ENCODE measurements around the gene C1QL1.

C1QL1 gene

DNA sequence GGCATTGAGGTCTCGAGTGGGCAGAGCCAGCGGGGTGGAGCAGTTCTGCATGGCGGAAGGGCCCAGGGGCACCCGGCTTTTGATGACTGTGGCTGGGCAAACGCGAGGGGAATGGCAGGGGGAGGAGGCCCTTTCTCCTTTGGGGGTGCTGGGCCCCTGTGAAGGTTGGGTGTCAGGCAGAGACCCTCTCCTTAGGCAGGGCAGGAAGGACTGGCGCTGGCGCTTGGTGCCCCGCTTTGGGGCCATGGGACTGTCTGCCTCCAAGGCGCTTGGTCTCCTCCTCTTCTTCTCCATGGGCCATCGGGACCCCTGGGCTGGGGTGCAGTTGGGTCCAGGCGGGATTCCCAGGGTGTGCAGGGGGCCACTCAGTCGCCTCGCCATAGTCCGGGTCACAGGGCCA, 40.0 kb downstream of the C1QL1 start:
- DNase-seq: no peak

DNA sequence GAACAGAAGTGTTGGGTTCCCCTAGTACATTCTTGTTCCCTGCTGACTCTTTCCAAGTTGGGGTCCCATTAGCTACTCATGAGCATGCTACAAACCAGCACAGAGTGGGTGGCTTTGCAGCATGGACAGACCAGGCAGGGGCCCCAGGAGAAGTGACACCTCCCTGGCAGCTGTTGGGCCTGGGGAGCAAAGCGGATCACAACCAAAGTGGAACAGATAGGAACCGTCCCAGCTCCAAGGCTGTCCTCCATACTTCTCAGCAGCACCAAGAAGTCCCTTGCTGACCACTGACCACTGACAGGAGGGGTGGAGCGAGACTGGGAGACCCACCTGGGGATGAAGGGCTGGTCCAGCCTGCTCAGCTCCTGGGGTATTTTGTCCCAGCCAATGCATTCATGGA, 40.4 kb downstream of the C1QL1 start:
- no peak for DNase-seq

DNA sequence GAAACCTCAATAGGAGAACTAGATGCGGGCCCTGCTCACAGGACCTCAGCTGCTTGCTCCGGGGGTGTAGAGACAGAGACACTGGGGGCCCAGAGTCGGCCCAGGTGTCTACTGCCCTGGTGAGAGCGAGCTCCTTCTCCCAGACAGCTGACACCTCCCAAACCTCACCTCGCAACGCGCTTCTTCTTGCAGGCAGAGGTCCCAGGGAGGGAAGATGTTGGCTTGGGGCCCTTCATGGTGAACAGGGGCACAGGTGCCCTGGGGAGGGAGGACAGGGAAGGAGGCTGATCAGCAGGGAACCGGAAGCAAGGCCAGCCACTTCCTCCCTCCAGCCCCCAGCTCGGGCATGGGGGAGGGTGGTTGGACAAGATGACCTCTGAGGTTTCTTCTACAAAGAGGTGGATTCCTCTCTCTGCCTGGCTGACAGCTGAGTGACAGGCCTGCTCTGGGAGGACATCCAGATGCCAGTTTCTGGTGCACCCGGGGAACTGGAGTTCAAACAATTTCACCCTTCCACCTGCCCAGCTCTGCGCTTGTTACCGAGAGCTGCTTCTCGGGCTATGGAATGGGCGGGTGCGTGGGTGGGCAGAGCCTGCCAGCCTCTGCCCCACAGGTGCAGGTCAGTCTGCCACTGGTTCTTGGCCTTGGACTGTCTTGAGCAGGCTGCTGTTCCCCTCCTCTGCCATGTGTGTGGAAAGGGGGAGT, 41.1 kb downstream of the C1QL1 start:
- no peak for DNase-seq

DNA sequence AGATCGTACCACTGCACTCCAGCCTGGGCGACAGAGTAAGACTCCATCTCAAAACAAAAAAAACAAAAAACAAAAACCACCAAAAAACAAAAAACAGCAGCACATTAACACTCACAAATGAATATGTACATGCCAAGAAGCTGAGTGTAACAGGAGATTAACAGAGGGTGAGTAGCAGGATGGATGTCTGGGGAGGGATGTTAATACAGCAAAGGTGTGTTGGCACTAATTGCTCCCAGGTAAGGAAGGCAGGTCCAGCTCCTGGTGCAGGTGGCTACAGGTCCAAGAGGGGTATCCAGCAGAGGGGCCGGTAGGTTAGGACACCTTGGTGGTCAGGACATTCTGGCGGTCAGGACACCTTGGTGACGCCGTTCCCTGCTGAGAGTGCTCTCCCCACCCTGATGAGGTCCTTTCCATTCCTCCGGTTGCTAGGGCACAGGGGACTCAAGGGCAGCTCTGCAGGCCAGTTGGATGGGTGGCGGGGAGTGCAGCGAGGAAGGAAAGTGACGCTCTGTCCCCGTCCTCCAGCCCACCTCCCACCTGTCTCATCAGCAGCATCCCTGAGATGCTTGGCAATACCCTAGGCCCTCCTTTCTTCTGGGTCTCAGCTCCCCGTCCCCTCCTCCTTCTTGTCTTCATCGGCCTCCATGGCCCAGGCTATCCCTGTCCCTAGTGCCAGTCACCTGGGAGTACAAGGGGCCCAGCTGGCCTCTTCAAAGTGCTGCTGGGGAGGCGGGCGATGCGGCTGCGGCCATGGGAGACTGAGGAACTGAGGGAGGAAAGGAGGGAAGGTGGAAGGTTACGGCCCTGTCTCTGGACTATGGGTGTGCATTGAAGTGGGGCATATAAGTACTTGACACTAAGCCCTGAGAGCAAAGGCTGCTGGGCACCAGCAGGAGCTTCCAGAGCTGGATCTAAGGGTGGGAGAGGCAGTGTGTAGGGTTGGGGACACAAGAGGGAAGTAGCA, 42.1 kb downstream of the C1QL1 start:
- DNase-seq: no peak

DNA sequence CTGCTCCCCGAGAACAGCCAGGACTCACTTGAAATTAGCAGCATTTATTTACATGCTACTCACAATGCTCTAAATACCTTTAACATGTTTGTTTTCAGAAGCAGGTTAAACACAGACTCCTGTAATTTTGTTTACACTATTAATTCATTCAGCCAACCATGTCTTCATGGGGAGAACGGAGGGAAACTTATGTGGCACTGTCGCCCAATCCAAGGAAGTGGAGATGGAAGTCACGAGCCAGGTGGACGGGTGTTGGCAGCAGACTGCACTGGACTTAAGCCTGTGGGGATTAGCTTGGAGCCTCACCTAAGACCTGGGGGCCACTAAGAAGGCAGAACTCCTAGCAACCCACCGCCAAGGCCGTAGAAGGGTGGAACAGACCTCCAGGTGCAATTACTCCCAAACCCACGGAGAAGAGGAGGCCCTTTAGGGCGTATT, 44.0 kb downstream of the C1QL1 start:
- peak; percentile 65 for DNase-seq

DNA sequence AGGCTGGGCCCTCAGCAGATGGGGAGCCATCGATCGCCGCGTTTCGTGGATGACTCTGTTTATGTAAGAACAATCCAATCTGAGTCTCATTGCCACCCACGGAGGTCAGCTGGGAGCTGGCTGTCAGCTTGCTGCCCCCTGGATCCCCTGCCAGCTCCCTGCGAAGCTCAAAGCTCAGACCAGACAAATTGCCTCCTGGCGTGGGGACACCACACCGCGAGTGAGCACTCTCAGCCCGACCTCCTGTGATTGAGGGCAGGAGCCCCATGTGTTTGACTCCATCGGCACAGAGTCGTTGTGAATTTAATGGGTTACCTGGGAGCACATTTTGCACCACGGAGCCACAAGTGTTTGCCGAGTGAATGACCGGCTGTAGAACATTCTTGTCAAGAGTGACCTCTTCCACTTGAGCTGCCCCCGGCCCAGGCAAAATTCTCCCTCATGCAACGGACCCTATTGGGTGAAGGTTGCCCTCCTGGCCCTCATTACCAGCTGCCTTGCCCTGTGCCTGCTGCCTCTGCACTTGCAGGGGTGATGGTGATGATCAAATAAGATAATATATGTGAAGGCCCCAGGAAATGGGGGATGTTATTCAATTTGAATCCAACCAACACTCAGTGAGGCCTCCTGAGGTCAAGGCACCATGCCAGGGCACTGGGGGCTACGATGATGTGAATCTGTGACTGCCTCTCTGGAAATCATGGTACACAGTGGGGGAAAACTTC, 45.2 kb downstream of the C1QL1 start:
- DNase-seq: no peak

DNA sequence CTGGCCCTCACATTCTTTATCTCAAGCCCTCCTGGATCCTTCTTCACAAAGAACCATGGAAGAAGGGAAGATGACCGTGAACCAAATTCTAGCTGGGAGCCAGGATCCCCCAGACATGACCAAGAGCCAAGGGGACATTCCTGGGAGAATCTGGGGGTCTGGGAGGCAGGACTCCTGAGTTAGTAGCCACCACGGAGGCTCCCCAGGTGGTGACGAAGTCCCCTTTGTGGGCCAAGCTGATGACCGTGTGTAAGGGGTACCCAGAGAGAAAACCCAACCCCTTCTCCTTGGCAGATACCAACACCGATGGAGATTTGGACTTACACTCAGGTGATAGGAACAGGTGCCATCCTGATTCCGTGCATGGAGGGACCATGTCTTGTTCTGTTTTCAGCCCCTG, 46.0 kb downstream of the C1QL1 start:
- DNase-seq: no peak

DNA sequence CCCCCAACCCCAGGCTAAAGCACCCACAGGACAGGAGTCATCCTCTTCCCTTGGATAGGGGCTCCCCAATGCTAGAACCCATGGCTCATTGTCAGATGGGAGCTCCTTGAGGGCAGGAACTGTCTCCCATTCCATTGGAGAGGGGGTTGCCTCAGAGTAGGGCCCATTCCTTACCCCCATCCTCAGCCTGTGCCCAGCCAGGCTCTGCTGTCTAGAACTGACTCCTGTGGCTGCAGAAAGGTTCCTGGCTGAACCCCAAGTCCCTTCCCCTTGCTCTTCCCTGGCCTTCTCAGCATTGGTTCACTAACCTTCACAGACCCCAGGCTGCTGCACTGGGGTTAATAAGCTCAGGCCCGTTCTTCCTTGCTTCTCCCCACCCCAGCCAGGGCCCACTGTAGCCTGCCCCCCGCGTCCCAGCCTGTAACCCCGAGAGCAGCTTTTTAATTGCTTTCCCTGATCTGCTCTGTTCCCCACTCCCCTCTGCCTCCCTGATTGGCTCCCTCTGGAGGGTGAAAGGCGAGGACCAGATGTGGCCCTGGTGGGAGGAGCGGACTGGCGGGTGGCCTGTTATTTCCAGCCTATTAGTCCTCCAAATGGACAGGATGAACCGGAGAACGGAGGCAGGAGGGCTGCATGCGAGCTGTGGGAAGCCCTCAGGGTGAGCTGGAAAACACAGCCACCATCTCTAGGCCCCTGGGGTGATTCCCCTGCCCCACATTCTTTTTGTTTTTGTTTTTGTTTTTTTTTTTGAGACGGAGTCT, 46.8 kb downstream of the C1QL1 start:
- DNase-seq: no peak

DNA sequence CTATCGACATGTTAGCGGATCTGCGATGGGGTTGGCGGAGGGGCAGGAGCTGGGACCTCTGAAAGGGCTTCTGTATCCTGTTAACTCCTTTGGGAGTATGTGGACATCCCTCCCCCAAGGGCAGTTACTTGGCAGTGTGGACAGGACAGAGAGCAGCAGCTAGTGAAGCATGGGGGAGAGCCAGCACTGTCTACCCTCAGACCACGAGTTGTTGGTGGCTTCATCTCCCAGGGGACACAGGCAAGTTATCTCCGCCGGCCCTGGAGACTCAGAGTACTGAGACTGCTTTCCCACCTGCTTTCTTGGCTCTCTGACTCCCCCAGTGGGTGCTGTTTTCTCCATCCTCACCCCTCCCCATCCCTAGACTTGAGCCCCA, 47.5 kb downstream of the C1QL1 start:
- no peak for DNase-seq

DNA sequence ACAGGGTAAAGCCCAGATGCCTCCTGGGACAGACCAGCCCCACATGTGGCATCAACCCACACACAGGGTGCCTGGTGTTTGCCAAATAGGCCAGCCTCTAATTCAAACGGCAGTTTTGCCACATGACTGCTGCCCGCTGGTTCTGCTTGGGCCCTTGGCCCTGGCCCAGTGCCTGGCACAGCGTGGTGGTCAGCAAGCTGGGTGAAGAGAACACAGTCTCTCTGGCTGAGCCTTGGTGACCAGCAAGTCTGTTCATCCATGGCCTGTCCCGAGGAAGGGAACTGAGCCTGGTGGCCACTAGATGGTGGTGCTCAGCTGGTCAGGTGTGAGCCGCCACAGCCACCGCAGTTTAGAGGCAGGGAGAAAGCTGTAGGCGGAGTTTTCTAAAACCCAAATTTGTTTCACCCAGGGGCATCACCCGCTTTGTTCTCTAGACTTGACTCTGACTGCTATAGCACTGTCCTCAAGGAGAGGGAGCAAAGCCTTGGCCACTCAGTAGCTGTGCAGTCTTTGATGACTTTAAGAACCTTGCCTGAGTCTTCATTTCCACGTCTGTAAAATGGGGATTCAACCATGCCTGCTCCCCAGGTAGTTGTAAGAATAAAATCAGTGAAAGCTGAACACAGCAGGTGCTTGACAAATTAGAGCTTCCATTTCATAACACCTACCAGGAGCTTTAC, 48.1 kb downstream of the C1QL1 start:
- peak; percentile 42 for DNase-seq

DNA sequence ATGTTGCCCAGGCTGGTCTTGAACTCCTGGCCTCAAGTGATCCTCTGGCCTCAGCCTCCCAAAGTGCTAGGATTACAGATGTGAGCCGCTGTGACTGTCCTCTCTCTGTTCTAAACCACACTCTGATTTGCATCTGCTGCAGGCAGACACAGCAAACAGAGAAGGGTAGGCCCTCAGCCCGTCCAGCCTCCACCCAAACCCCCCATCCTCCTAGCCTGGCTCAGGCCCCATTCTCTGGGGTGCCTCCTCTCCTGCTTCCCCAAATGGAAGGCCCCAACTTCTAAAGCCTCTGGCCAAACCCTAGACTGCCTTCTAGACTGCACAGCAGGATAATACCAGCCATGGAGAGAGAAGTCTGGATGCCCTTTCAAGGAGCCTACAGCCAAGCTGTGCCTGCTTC, 48.7 kb downstream of the C1QL1 start:
- no peak for DNase-seq

DNA sequence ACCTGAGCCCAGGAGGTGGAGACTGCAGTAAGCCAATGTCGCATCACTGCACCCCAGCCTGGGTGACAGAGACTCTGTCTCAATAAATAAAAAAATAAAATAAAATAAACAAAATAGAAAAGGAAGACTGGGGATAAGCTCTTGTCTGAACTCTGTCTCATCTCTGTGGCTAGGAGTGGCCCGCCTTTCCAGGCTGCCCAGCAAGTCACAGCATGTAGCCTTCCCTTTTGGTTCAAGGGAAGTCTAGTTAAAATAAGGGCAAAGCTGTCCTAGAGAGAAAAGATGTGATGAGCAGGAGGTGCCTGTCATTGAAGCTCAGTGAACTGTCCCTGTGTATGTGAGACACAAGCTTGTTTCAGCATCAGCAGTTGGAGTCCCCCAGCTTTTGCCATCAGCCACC, 50.1 kb downstream of the C1QL1 start:
- no peak for DNase-seq

DNA sequence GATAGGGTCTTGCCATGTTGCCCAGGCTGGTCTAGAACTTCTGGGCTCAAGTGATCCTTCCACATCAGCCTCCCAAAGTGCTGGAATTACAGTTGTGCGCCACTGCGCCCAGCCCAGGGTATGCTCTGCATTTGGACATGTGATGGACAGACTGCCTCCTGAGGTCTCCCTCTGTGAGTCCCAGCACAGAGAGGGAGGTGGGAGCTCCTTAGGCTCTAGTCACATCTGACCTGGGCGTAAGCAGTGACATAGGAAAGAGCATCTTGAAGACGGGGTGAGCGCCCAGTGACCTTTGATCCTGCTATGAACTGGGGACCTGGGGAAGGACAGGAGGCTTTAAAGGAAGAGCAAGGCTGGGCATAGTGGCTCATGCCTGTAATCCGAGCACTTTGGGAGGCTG, 50.6 kb downstream of the C1QL1 start:
- no peak for DNase-seq

DNA sequence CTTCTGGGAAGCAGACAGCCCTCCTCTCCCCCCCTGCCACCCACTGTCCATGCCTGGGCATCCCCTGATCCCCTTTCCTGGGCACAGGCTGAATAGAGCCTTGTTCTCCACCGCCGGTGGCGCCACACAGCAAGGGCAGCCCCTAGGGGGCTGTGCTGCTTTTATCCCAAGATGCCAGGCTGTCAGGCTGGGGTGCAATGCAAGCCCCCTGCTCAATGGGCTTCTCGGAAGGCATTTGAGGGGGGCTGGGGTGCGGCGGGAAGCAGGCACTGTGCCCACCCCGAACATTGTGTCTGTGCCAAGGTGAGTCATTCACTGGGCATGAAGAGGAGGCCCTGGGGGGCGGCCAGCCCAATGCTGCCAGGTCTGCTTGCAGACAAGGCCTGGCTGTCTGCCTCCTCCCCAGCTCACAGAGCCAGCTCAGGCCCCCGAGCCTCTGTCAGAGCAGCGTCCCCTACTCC, 51.3 kb downstream of the C1QL1 start:
- DNase-seq: no peak

DNA sequence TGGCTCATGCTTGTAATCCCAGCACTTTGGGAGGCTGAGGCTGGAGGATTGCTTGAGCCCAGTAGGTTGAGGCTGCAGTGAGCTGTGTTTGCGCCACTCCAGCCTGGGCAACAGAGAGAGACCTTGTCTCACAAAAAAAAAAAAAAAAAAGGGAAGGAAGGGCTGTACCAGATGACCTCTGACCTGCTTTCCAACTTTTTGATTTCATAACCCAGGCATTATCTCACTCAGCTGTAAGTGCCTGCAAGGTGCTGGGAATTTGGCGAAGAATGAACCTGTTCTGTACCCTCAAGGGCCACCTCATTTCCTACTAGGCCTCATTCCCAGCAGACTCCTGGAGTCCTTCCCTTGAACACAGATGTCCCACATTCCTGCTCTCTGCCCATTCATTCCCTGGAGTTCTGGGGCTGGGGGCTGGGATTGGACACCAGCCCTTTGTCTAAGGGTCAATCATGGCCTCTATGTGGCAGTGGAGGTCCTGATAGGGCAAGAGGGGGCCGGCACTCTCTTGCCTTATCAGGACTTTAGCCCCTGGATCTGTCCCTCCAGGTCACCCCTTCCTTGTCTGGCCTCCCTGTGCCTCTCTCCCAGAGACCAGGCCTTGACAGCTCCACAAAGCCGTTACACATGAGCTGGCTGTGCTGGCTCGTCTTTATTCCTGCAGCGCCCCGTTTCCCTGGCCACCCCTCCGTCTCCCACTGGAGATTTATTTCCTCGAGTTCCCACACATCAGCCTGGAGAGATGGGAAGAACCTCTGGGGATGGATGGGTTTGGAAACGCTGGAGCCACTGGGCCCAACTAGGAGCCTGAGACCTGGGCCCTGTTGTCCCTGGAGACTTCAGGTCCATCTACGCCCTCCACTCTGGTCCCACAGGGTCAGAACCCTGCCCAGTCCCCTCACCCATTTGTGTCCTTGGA, 52.0 kb downstream of the C1QL1 start:
- no peak for DNase-seq

DNA sequence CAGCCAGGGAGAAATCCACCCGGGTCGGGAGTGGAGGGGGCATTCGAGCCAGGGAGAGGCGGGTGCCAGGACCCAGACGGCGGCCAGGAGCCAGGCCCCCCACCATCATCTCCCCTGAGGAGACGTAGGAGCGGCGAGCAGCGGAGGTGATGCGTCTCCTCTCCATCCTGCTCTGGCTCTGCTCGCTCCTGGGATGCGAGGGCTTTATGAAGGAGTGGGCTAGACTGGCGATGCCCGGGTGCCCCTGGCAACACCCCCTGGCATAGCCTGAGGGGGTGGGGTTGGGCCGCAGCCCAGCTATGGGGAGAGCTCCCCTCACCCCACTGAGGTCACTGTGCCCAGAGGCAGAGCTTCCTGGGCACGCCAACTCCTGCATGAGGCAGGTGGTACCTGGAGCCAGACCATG, 52.8 kb downstream of the C1QL1 start, which contains the start of gene GFAP:
Gene GFAP, minus strand, starts transcription at position 180 of the 406 bp plus-strand sequence. Its CDS starts 14 bp downstream, at position 166.
- DNase-seq: no peak

DNA sequence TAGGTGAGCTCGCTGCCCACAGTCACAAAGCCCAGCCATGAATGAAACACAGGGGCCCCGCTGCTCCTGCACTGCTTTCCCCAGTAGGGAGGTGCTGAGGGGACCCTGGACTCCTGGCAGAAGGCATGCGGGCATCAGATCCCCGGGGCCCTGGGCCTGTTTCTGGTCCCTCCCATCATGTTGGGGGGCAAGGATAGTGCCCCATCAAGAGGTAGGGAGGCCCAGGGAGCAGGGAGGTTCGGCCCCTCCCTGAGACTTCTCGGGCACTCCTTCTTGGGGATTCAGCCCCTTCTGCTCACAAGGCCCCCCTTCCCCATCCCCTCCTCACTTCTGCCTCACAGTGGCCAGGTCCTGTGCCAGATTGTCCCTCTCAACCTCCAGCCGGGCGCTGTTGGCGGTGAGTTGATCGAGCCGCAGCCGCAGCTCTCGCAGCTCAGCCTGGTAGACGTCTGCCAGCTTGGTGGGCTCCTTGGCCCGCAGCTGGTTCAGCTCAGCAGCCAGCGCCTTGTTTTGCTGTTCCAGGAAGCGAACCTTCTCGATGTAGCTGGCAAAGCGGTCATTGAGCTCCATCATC, 53.3 kb downstream of the C1QL1 start:
- no peak for DNase-seq

DNA sequence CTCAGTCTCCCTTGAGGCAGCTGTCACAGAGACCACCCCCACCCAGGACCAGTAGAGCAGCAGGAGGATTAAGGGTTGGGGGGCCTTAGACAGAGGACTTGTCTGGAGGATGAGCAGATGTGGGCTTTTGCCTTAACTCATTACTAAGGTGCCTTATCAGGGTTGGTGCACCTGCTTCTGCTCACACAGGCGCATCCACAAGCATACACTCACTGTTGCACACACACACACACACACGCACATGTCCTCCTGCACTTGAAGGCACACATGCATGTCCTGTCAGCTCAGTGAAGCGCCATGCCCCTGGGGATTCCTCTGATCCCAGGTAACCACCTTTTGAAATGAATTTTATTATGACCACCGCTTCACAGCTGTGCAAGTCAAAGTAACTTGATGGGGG, 54.0 kb downstream of the C1QL1 start:
- peak; percentile 82 for DNase-seq

DNA sequence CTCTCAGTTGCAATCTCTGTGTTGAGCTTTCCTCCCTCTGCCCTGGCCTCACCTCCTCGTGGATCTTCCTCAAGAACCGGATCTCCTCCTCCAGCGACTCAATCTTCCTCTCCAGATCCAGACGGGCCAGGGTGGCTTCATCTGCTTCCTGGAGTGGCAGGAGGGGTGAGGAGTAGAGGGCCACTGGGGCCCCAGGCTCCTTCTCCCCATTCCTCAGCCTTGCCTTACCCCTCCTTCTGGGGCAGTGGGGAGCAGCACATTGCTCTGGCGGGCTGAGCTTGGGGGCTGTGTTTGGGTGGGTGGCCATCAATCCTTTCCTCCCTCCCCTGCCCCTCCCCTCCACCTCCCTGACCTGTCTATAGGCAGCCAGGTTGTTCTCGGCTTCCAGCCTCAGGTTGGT, 54.4 kb downstream of the C1QL1 start:
- no peak for DNase-seq

DNA sequence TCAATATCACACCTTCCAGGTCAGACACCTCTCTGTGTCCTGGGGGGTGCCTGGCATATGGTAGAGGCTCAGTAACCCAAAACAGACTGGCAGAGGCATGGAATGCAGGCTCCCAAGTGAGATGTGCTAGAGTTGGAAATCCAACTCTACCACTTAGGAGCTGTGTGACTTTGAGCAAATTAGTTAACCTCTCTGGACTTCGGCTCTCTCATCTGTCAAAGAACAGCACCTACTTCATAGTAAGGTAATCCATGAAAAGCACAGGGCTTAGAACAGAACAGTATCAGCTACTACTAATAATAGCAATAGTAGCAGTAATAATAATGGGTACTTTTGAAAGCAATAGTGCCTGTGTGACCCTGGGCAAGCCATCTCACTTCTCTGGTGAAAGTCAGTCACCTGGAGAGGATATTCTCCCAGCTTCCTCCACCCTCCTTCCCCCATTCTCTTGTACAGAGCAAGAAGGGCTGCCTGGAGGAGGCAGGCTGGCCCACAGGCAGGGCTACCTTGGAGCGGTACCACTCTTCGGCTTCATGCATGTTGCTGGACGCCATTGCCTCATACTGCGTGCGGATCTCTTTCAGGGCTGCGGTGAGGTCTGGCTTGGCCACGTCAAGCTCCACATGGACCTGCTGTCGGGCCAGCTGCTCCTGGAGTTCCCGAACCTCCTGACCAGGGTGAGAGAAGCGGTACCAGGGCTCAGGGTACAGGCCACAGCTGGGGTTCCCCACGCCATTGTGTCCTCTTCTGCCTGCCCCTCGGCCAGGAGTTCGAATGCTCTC, 55.1 kb downstream of the C1QL1 start:
- DNase-seq: no peak
